Activated B cell treated with CpG ODN at 0.5 μM for 24 hours (primary cell): ENCODE measurements around the gene BPIFB3. TPM values are rescaled to one million over a fixed set of nuclear protein-coding genes. Genes with fewer than 3 reads are reported as not detected.
"Not testable (repeated sequence)": the region's sequence is repeated elsewhere in the genome, so short reads cannot be mapped to it uniquely, and the experiment has no call there.

ENCODE experiments used
- ATAC-seq: fragments of 200-7000 bp; cut with Tn5 transposase; one replicate; pipeline ENCODE4 v1.10.0; 2021; ENCODE audit warnings: low read depth, mild to moderate bottlenecking, moderate library complexity
- CTCF ChIA-PET: fragments of 350-600 bp; sonication (Branson Sonifier 250); formaldehyde crosslinking; loops from one replicate; lab custom pipeline; 2021; ENCODE audit warnings: antibody characterized with exemption; lab: Charles Lee
- POLR2A ChIA-PET: fragments of 350-600 bp; sonication (Branson Sonifier 250); formaldehyde crosslinking; loops from one replicate; lab custom pipeline; 2021; ENCODE audit warnings: antibody characterized with exemption; lab: Charles Lee
- DNase-seq: peaks from one replicate; pipeline ENCODE4 v3.0.0; 2022
- H3K27ac Mint-ChIP-seq: one replicate; pipeline ENCODE4 v1.8.0; 2020; ENCODE audit warnings: mixed read lengths
- H3K27me3 Mint-ChIP-seq: one replicate; pipeline ENCODE4 v1.8.0; 2021; ENCODE audit warnings: mixed read lengths
- H3K36me3 Mint-ChIP-seq: one replicate; pipeline ENCODE4 v1.8.0; 2021; ENCODE audit warnings: low read depth, mixed read lengths
- H3K4me1 Mint-ChIP-seq: one replicate; pipeline ENCODE4 v1.8.0; 2021; ENCODE audit warnings: mixed read lengths
- H3K4me3 Mint-ChIP-seq: one replicate; pipeline ENCODE4 v1.8.0; 2020; ENCODE audit warnings: mild to moderate bottlenecking, mixed read lengths
- H3K9me3 Mint-ChIP-seq: one replicate; pipeline ENCODE4 v1.8.0; 2020; ENCODE audit warnings: mixed read lengths
- intact Hi-C: fragments of 100-400 bp; cut with micrococcal nuclease; formaldehyde crosslinking; loops from one replicate; pipeline ENCODE4 v1.15.1; 2024
- total RNA-seq: library from RNA; stranded (reverse); gene quantifications from 2 replicates; pipeline ENCODE4 v1.2.3, GENCODE V29; 2022
- TF ChIP-seq, protein P1 (sequence below): fragments of 200-600 bp; IDR thresholded peaks from one replicate; pipeline ENCODE4 v1.8.0; 2022; ENCODE audit warnings: antibody characterized with exemption, mild to moderate bottlenecking

BPIFB3 gene
- total RNA-seq, 1 donor from 2014 or later, result not detected

DNA sequence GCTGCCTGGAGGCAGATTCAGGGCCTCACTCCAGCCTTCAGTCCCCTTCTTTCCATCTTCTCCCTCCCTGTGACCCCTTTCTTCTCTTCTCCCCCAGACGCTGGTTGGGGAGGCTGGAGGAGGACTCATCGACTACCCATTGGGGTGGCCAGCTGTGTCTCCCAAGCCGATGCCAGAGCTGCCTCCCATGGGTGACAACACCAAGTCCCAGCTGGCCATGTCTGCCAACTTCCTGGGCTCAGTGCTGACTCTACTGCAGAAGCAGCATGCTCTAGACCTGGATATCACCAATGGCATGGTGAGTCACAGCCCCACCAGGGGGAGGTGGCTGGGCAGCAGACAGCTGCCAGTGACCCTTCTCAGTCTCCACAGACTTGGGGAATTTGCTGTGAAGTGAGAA is 38.7 kb downstream of the BPIFB3 start:
- ATAC-seq (no peak), DNase-seq (no peak)
- CTCF ChIA-PET, result no interaction called here

GRCh38 chr20:33093074-33093473 is 39.4 kb downstream of the BPIFB3 start:
- H3K27me3 Mint-ChIP-seq, result no peaks in the 10 kb centered on the region
- H3K9me3 Mint-ChIP-seq, result no peaks in the 10 kb centered on the region
- no peak for ATAC-seq
- no peaks in the 10 kb centered on the region for H3K4me1 Mint-ChIP-seq
- TF ChIP-seq, protein P1, sequence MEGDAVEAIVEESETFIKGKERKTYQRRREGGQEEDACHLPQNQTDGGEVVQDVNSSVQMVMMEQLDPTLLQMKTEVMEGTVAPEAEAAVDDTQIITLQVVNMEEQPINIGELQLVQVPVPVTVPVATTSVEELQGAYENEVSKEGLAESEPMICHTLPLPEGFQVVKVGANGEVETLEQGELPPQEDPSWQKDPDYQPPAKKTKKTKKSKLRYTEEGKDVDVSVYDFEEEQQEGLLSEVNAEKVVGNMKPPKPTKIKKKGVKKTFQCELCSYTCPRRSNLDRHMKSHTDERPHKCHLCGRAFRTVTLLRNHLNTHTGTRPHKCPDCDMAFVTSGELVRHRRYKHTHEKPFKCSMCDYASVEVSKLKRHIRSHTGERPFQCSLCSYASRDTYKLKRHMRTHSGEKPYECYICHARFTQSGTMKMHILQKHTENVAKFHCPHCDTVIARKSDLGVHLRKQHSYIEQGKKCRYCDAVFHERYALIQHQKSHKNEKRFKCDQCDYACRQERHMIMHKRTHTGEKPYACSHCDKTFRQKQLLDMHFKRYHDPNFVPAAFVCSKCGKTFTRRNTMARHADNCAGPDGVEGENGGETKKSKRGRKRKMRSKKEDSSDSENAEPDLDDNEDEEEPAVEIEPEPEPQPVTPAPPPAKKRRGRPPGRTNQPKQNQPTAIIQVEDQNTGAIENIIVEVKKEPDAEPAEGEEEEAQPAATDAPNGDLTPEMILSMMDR, result no peak
- ChIA-PET CTCF (no interaction called here), POLR2A (no interaction called here)
- no peak overlapping the region for H3K27ac Mint-ChIP-seq
- H3K4me3 Mint-ChIP-seq, result no peak overlapping the region
- DNase-seq, result no peak
- intact Hi-C loops, result no loop called here
- H3K36me3 Mint-ChIP-seq, result no peaks in the 10 kb centered on the region

More for the DNA sequence above, 38.7 kb downstream of the BPIFB3 start:
- H3K27ac Mint-ChIP-seq, result no peak overlapping the region
- H3K9me3 Mint-ChIP-seq, result no peaks in the 10 kb centered on the region
- no peak overlapping the region for H3K4me3 Mint-ChIP-seq
- POLR2A ChIA-PET, result no interaction called here
- no peaks in the 10 kb centered on the region for H3K4me1 Mint-ChIP-seq
- intact Hi-C loops, result no loop called here
- H3K36me3 Mint-ChIP-seq, result no peaks in the 10 kb centered on the region
- TF ChIP-seq, protein P1, result no peak
- H3K27me3 Mint-ChIP-seq, result no peaks in the 10 kb centered on the region

DNA sequence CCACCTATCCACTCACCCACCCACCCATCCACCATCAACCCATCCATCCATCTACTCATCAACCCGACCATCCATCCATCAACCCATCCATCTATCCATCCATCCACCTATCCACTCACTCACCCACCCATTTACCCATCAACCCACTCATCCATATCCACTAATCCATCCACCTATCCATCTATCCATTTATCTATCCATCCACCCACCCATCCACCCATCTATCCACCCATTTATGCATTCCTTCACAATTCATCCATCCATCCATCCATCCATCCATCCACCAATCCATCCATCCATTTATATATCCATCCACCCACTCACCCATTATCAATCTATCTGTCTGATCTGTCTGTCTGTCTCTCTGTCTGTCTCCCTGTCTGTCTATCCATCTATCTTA is 39.9 kb downstream of the BPIFB3 start:
- intact Hi-C loops, result no loop called here
- Mint-ChIP-seq H3K36me3 (no peaks in the 10 kb centered on the region), H3K27ac (no peak overlapping the region), H3K27me3 (no peaks in the 10 kb centered on the region), H3K9me3 (no peaks in the 10 kb centered on the region), H3K4me3 (no peak overlapping the region), H3K4me1 (no peaks in the 10 kb centered on the region)
- ATAC-seq (no peak), DNase-seq (no peak)
- CTCF ChIA-PET, result no interaction called here
- TF ChIP-seq, protein P1, result no peak
- POLR2A ChIA-PET, result no interaction called here

- CTCF ChIA-PET, result interaction anchor here (2.0 to 2.2 kb wide), 2 partner anchors 186 to 193 kb away, joined by 4 to 23 read pairs; no protein-coding TSS in a partner anchor
- TF ChIP-seq, protein P1, result no peak
- Mint-ChIP-seq H3K9me3 (peaks cover 3% of the 10 kb centered on the region), H3K27ac (no peak overlapping the region), H3K27me3 (no peaks in the 10 kb centered on the region), H3K4me1 (no peaks in the 10 kb centered on the region), H3K36me3 (no peaks in the 10 kb centered on the region), H3K4me3 (no peak overlapping the region)
- ATAC-seq (no peak), DNase-seq (no peak)
- POLR2A ChIA-PET, result no interaction called here
- intact Hi-C loops, result loop anchor here (5.0 kb wide), 1 partner anchor 202 kb away; no protein-coding TSS in a partner anchor
Observed at GRCh38 chr20:33095249-33095648, 41.5 kb downstream of the BPIFB3 start.

- peak; percentile 83 for ATAC-seq
- H3K9me3 Mint-ChIP-seq, POLR2A ChIA-PET, DNase-seq, H3K27ac Mint-ChIP-seq, H3K27me3 Mint-ChIP-seq, H3K4me3 Mint-ChIP-seq, H3K4me1 Mint-ChIP-seq, H3K36me3 Mint-ChIP-seq: not testable (repeated sequence)
- intact Hi-C loops, result loop anchor here (1.0 to 5.0 kb wide), 3 partner anchors 194 to 306 kb away; no protein-coding TSS in a partner anchor
- CTCF ChIA-PET, result interaction anchor here (0.7 to 2.2 kb wide), 6 partner anchors 10 to 304 kb away, joined by 3 to 23 read pairs (median 4); no protein-coding TSS in a partner anchor
Observed at GRCh38 chr20:33095902-33096584, 42.3 kb downstream of the BPIFB3 start.
